HCT116 (cell line): ENCODE measurements around the gene ACAN. TPM values are rescaled to one million over a fixed set of nuclear protein-coding genes. Genes with fewer than 3 reads are reported as not detected.

Experiments used
- ATAC-seq: fragments of 200-7000 bp; cut with Tn5 transposase; 2 replicates; pipeline ENCODE4 v1.9.1; 2020; ENCODE audit warnings: mild to moderate bottlenecking, moderate library complexity
- BruUV-seq: library from RNA; stranded (reverse); fragments of 400-500 nt; replicated peaks from 2 replicates; lab custom pipeline; 2021; lab: Mats Ljungman, UMichigan
- CTCF ChIA-PET: fragments of 300-600 bp; sonication (Branson Sonifier 250); formaldehyde crosslinking; loops from one replicate; lab custom pipeline; 2021; ENCODE audit warnings: antibody characterized with exemption; lab: Charles Lee
- POLR2A ChIA-PET: fragments of 300-600, 350-600 bp; sonication (Branson Sonifier 250); formaldehyde crosslinking; loops from one replicate; lab custom pipeline; 2021; ENCODE audit warnings: antibody characterized with exemption; lab: Charles Lee
- RAD21 ChIA-PET, 2 experiments: fragments of 300-600 bp; sonication (Branson Sonifier 250); formaldehyde crosslinking; loops; one replicate each; lab custom pipeline; 2023; ENCODE audit warnings: low total read pairs in 2 of 2; ENCODE audit not compliant: uncharacterized antibody in 2 of 2, unreplicated experiment in 2 of 2, low non-redundant PET in 1 of 2; lab: Charles Lee
- DNase-seq: peaks from one replicate; pipeline ENCODE4 v3.0.0-alpha.2; 2010; ENCODE audit warnings: low read depth, low spot score
- H2AFZ ChIP-seq: fragments of 200-600 bp; shearing (Covaris generic), sonication (generic); 2 replicates; pipeline ENCODE4 v1.6.1; 2017; ENCODE audit warnings: low read depth, mixed run types, mixed read lengths, antibody characterized with exemption, low read length; ENCODE audit not compliant: poor library complexity, severe bottlenecking
- H3K27ac ChIP-seq: 2 replicates; pipeline ENCODE4 v1.5.1; 2012; ENCODE audit warnings: low read depth, low read length
- H3K27me3 ChIP-seq: fragments of 200-600 bp; sonication (generic); 2 replicates; pipeline ENCODE4 v1.6.1; 2016; ENCODE audit warnings: mixed run types, low read length, mixed read lengths; ENCODE audit not compliant: insufficient read depth
- H3K36me3 ChIP-seq, 2 experiments: fragments of 200-500 bp in 1 of 2; fragments of 200-600 bp in 1 of 2; sonication (Bioruptor generic) in 1 of 2; sonication (generic) in 1 of 2; 2 replicates each; pipeline versions ENCODE4 v1.5.1 to v1.6.1; 2014 to 2016; ENCODE audit warnings: low read length in 2 of 2, inconsistent platforms in 1 of 2, mixed read lengths in 1 of 2, mixed run types in 1 of 2; ENCODE audit not compliant: insufficient read depth in 2 of 2, control insufficient read depth in 1 of 2
- H3K4me1 ChIP-seq, 2 experiments: fragments of 200-600 bp in 1 of 2; sonication (generic) in 1 of 2; 2 replicates each; pipeline versions ENCODE4 v1.5.1 to v1.6.1; 2012 to 2017; ENCODE audit warnings: low read length in 2 of 2, inconsistent platforms in 1 of 2, mild to moderate bottlenecking in 1 of 2, mixed read lengths in 1 of 2, mixed run types in 1 of 2, moderate library complexity in 1 of 2; ENCODE audit not compliant: insufficient read depth in 2 of 2, control insufficient read depth in 1 of 2
- H3K4me2 ChIP-seq: fragments of 200-600 bp; sonication (generic); 2 replicates; pipeline ENCODE4 v1.6.1; 2017; ENCODE audit warnings: mixed run types, low read length, mixed read lengths
- H3K4me3 ChIP-seq, 2 experiments: fragments of 200-600 bp in 1 of 2; sonication (generic) in 1 of 2; replicated peaks in 1 of 2; 2 replicates each; pipeline ENCODE4 v1.5.1; 2011 to 2016; ENCODE audit warnings: low read length in 2 of 2, control low read depth in 1 of 2, low read depth in 1 of 2, mild to moderate bottlenecking in 1 of 2, mixed read lengths in 1 of 2, mixed run types in 1 of 2
- H3K79me2 ChIP-seq: fragments of 200-600 bp; sonication (generic); 2 replicates; pipeline ENCODE4 v1.6.1; 2017; ENCODE audit warnings: mild to moderate bottlenecking, mixed run types, low read length, moderate library complexity, mixed read lengths; ENCODE audit not compliant: insufficient read depth
- H3K9ac ChIP-seq: fragments of 200-600 bp; sonication (generic); 2 replicates; pipeline ENCODE4 v1.6.1; 2016; ENCODE audit warnings: low read length, mixed read lengths
- H3K9me2 ChIP-seq: fragments of 200-600 bp; sonication (generic), shearing (Covaris generic); 2 replicates; pipeline ENCODE4 v1.6.1; 2017; ENCODE audit warnings: mixed run types, mild to moderate bottlenecking, moderate library complexity; ENCODE audit not compliant: insufficient read depth
- H3K9me3 ChIP-seq, 2 experiments: fragments of 200-500 bp in 1 of 2; fragments of 200-600 bp in 1 of 2; sonication (Bioruptor generic) in 1 of 2; sonication (generic) in 1 of 2; 2 replicates each; pipeline ENCODE4 v1.6.1; 2014 to 2017; ENCODE audit warnings: low read length in 2 of 2, mixed read lengths in 2 of 2, inconsistent platforms in 1 of 2, low read depth in 1 of 2, mild to moderate bottlenecking in 1 of 2, mixed run types in 1 of 2, moderate library complexity in 1 of 2; ENCODE audit not compliant: control insufficient read depth in 1 of 2, insufficient read depth in 1 of 2
- H4K20me1 ChIP-seq: fragments of 200-600 bp; sonication (generic), shearing (Covaris generic); 2 replicates; pipeline ENCODE4 v1.6.1; 2017; ENCODE audit warnings: mixed run types, mild to moderate bottlenecking, moderate library complexity; ENCODE audit not compliant: insufficient read depth
- ATF3 ChIP-seq: IDR thresholded peaks from 2 replicates; pipeline ENCODE4 v1.6.1; 2012
- CBX3 ChIP-seq: IDR thresholded peaks from 2 replicates; pipeline ENCODE4 v1.6.1; 2012; ENCODE audit warnings: low read depth
- CEBPB ChIP-seq: IDR thresholded peaks from 2 replicates; pipeline ENCODE4 v1.6.1; 2012; ENCODE audit warnings: low read depth
- EGR1 ChIP-seq: IDR thresholded peaks from 2 replicates; pipeline ENCODE4 v1.6.1; 2012; ENCODE audit warnings: low read depth
- ELF1 ChIP-seq: IDR thresholded peaks from 2 replicates; pipeline ENCODE4 v1.6.1; 2012; ENCODE audit warnings: low read depth, borderline replicate concordance
- EZH2 ChIP-seq: fragments of 200-600 bp; sonication (generic); IDR thresholded peaks from 2 replicates; pipeline ENCODE4 v1.6.1; 2017; ENCODE audit warnings: antibody characterized with exemption, mixed run types
- EZH2phosphoT487 ChIP-seq: fragments of 200-600 bp; IDR thresholded peaks from 2 replicates; pipeline ENCODE4 v1.6.1; 2018; ENCODE audit warnings: antibody characterized with exemption, borderline replicate concordance
- FOSL1 ChIP-seq: IDR thresholded peaks from 2 replicates; pipeline ENCODE4 v1.6.1; 2012; ENCODE audit warnings: low read depth
- MAX ChIP-seq: IDR thresholded peaks from 2 replicates; pipeline ENCODE4 v1.6.1; 2012
- POLR2A ChIP-seq: IDR thresholded peaks from 2 replicates; pipeline ENCODE4 v1.7.0; 2011; ENCODE audit warnings: borderline replicate concordance; ENCODE audit not compliant: insufficient read depth, insufficient read length; ENCODE audit errors: extremely low read depth
- SIN3A ChIP-seq: IDR thresholded peaks from 2 replicates; pipeline ENCODE4 v1.6.1; 2012; ENCODE audit warnings: low read depth
- SRF ChIP-seq: IDR thresholded peaks from 2 replicates; pipeline ENCODE4 v1.6.1; 2012; ENCODE audit warnings: low read depth
- TCF7L2 ChIP-seq: IDR thresholded peaks from 2 replicates; pipeline ENCODE4 v1.7.0; 2011; ENCODE audit warnings: borderline replicate concordance, inconsistent platforms; ENCODE audit not compliant: insufficient read depth, insufficient read length; ENCODE audit errors: extremely low read depth
- YY1 ChIP-seq: IDR thresholded peaks from 2 replicates; pipeline ENCODE4 v1.6.1; 2011; ENCODE audit warnings: low read length, low read depth, moderate library complexity, mild to moderate bottlenecking; ENCODE audit not compliant: insufficient replicate concordance; ENCODE audit errors: extremely low read depth
- ZBTB33 ChIP-seq: IDR thresholded peaks from 2 replicates; pipeline ENCODE4 v1.6.1; 2011; ENCODE audit warnings: mild to moderate bottlenecking, low read length, moderate library complexity; ENCODE audit not compliant: insufficient replicate concordance; ENCODE audit errors: extremely low read depth
- ZFX ChIP-seq: fragments of 450-650 bp; IDR thresholded peaks from 2 replicates; pipeline ENCODE4 v1.6.1; 2017
- ZNF274 ChIP-seq: fragments of 200-500 bp; sonication (Bioruptor generic); IDR thresholded peaks from 2 replicates; pipeline ENCODE4 v1.6.1; 2014; ENCODE audit warnings: mild to moderate bottlenecking, low read depth, low read length, inconsistent platforms
- intact Hi-C: fragments of 100-400 bp; cut with micrococcal nuclease; formaldehyde crosslinking; loops from 2 replicates; pipeline ENCODE4 v1.10.0; 2022
- total RNA-seq: library from RNA; stranded (reverse); gene quantifications from one replicate; pipeline ENCODE4 v1.2.1, GENCODE V29; 2021; ENCODE audit not compliant: unreplicated experiment
- TF ChIP-seq, protein P1 (sequence below), 3 experiments: fragments of 200-600 bp in 1 of 3; sonication (generic) in 1 of 3; IDR thresholded peaks in 2 of 3; conservative IDR thresholded peaks in 1 of 3; 2 replicates each; pipeline ENCODE4 v1.5.1; 2012 to 2017; ENCODE audit warnings: low read depth in 2 of 3, low read length in 2 of 3, antibody characterized with exemption in 1 of 3, borderline replicate concordance in 1 of 3, control low read depth in 1 of 3, mild to moderate bottlenecking in 1 of 3, mixed read lengths in 1 of 3, mixed run types in 1 of 3, moderate library complexity in 1 of 3; ENCODE audit not compliant: insufficient read depth in 1 of 3

The ACAN gene
- total RNA-seq, 1 experiment from 2014 or later: not detected

DNA sequence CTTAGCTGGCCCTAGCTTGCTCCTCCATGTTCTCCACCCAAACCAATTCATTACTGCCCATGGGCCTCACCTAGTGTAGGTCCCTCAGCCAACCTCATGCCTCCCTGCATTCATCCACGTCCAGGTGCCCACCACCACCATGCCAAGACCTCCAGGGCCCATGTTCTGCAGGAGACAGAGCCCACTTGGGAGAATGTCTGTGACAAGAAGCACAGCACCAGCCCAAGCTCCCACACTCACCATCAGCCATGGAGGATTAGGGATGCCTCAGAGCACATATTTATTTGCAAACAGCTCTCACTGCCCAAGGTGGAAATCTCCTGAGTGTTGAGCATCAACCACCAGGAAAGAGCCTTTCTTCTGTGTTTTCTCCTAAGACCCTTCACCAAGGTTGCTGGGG, 43.4 kb upstream of the ACAN start:
- H3K9ac ChIP-seq: no peak overlapping the region
- ChIA-PET RAD21 (no interaction called here), POLR2A (no interaction called here), CTCF (no interaction called here)
- H3K4me3 ChIP-seq: no peak overlapping the region
- H4K20me1 ChIP-seq: no peaks in the 10 kb centered on the region
- ATAC-seq (no peak), DNase-seq (no peak)
- no peak overlapping the region for H3K4me2 ChIP-seq
- no peaks in the 10 kb centered on the region for H3K4me1 ChIP-seq
- H3K27ac ChIP-seq: no peak overlapping the region
- no peaks in the 10 kb centered on the region for H3K36me3 ChIP-seq
- H3K9me2 ChIP-seq: no peaks in the 10 kb centered on the region
- BruUV-seq: no TSS peak
- H2AFZ ChIP-seq: no peak overlapping the region
- H3K27me3 ChIP-seq: peaks cover 3% of the 10 kb centered on the region; the same call in 1 of the 2 replicates
- intact Hi-C loops: no loop called here
- TF ChIP-seq SRF (no peak), CEBPB (no peak), MAX (no peak), FOSL1 (no peak), ATF3 (no peak)
- no peaks in the 10 kb centered on the region for H3K79me2 ChIP-seq
- H3K9me3 ChIP-seq: no peaks in the 10 kb centered on the region

- no peak overlapping the region for H3K9ac ChIP-seq
- no peak overlapping the region for H3K4me2 ChIP-seq
- no peaks in the 10 kb centered on the region for H3K79me2 ChIP-seq
- BruUV-seq: no TSS peak
- no peak for ATAC-seq
- CTCF ChIA-PET: no interaction called here
- no peaks in the 10 kb centered on the region for H3K9me2 ChIP-seq
- RAD21 ChIA-PET: no interaction called here
- no peak overlapping the region for H3K27ac ChIP-seq
- DNase-seq: no peak
- TF ChIP-seq POLR2A (no peak), EZH2 (no peak), FOSL1 (no peak), SIN3A (no peak), EGR1 (no peak), TCF7L2 (no peak), EZH2phosphoT487 (no peak), SRF (no peak), ELF1 (no peak), ZNF274 (no peak), ZFX (no peak), CBX3 (no peak), ZBTB33 (no peak), YY1 (no peak)
- TF ChIP-seq, protein P1, sequence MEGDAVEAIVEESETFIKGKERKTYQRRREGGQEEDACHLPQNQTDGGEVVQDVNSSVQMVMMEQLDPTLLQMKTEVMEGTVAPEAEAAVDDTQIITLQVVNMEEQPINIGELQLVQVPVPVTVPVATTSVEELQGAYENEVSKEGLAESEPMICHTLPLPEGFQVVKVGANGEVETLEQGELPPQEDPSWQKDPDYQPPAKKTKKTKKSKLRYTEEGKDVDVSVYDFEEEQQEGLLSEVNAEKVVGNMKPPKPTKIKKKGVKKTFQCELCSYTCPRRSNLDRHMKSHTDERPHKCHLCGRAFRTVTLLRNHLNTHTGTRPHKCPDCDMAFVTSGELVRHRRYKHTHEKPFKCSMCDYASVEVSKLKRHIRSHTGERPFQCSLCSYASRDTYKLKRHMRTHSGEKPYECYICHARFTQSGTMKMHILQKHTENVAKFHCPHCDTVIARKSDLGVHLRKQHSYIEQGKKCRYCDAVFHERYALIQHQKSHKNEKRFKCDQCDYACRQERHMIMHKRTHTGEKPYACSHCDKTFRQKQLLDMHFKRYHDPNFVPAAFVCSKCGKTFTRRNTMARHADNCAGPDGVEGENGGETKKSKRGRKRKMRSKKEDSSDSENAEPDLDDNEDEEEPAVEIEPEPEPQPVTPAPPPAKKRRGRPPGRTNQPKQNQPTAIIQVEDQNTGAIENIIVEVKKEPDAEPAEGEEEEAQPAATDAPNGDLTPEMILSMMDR (IDR thresholded peaks at IDR 0.05 in 2 of 3, conservative IDR thresholded peaks at IDR 0.05 in 1 of 3; ENCODE audit: borderline replicate concordance in 1 of 3, insufficient read depth in 1 of 3, low read depth in 2 of 3, low read length in 2 of 3): no peak
- TF ChIP-seq, all 23 proteins: peak for 0
- no peaks in the 10 kb centered on the region for H3K9me3 ChIP-seq
- no peaks in the 10 kb centered on the region for H4K20me1 ChIP-seq
- intact Hi-C loops: no loop called here
- no peaks in the 10 kb centered on the region for H3K36me3 ChIP-seq
- POLR2A ChIA-PET: interaction anchor here (0.6 kb wide), 1 partner anchor 86 kb away, joined by 4 read pairs; no protein-coding TSS in a partner anchor
- H3K27me3 ChIP-seq: peaks cover 27% of the 10 kb centered on the region; the same call in 1 of the 2 replicates
- H3K4me3 ChIP-seq: no peak overlapping the region
- no peak overlapping the region for H2AFZ ChIP-seq
- no peaks in the 10 kb centered on the region for H3K4me1 ChIP-seq
Measured at GRCh38 chr15:88764448-88764847, 38.8 kb upstream of the ACAN start.
